ENCODE results near the gene BANP. TPM values are rescaled to one million over a fixed set of nuclear protein-coding genes. Genes with fewer than 3 reads are reported as not detected.
A peak's percentile ranks its signal among the peaks of the same experiment; 100 is the strongest.
"Not testable (repeated sequence)": the region's sequence is repeated elsewhere in the genome, so short reads cannot be mapped to it uniquely, and the experiment has no call there.

The BANP gene
- total RNA-seq, 1 experiment from 2014 or later = 16.7 TPM

- DNase-seq (ENCODE audit: low read depth); in situ Hi-C loops (cut with HindIII; ENCODE audit: low pct_unique_long_range_greater_than_20kb, low sequenced_read_pairs): not testable (repeated sequence)
Measured at GRCh38 chr16:87979911-87980630, 28.8 kb downstream of the BANP start.

DNA sequence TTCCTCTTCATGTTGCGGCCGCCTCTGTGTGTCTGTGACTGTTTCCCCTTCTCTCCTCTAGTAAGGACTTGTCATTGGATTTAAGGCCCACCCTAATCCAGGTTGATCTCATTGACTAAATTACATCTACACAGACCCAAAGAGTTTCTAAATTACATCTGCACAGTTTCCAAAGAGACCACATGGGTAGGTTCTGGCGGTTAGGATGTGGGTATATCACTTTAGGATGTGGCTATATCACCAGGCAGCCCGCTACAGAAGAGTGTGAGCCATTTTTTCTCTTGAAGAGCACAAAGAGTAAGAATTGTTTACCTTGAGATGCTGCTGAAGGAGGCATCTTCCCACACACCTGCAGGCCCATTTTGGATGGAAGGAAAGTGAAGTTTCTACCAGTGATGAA is 30.1 kb downstream of the BANP start:
- in situ Hi-C loops (cut with HindIII; ENCODE audit: low pct_unique_long_range_greater_than_20kb, low sequenced_read_pairs); DNase-seq (ENCODE audit: low read depth): not testable (repeated sequence)

DNA sequence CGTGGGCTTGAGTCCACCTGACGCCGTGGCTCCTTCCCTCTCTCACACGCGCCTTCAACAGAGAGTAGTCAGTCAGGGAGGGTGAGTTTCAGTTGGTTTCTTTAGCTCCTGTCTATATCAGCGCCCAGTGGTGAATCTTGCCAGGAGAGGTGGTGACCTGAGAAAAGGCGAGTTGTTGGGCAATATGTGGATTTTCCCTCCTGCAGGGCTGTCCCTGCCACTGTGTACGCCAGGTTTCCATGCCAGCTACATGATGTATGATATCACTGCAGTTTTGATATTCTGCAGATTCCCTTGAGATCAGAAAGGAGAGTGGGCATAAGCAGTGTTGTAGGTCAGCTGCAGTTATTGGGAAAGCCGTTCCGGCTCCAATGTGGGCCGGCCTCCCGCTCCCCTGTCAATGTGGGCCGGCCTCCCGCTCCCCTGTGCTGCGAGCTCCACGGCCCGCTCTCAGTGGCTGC is 31.4 kb downstream of the BANP start:
- in situ Hi-C loops (cut with HindIII; ENCODE audit: low pct_unique_long_range_greater_than_20kb, low sequenced_read_pairs) = no loop called here
- no peak for DNase-seq (ENCODE audit: low read depth)

DNA sequence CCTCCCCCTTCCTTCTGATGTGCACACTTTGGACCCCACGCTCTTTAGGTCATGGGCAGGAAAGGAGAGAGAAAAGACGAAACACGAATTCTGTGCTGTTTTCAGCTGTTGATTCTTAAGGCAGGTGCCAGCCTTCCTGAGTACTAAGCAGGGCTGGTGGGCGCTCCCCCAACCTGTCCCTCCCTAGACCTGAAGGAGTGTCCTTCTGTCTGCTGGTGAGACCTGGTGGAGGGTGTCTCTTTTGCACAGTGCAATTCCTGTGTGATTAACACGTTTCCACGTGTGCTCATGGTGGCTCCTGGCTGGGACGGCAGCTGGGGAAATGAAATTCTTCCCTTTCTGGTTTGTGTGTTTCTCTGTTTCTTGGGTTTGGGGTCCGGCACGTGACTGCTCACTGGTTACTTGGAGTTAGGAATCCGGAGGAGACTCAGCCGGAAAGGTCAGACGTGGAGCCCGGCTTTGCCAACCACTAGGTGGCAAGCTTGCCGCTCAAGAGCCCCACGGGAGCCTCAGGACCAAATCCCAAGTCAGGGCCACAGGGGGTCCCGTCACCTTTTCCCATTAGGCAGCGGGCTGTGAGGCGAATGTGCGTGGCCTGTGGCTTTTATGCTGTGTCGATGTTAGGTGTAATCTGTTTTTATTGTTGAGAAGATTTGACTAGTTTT is 32.0 kb downstream of the BANP start:
- DNase-seq (ENCODE audit: low read depth) = peak; percentile 4
- in situ Hi-C loops (cut with HindIII; ENCODE audit: low pct_unique_long_range_greater_than_20kb, low sequenced_read_pairs) = not testable (repeated sequence)

DNA sequence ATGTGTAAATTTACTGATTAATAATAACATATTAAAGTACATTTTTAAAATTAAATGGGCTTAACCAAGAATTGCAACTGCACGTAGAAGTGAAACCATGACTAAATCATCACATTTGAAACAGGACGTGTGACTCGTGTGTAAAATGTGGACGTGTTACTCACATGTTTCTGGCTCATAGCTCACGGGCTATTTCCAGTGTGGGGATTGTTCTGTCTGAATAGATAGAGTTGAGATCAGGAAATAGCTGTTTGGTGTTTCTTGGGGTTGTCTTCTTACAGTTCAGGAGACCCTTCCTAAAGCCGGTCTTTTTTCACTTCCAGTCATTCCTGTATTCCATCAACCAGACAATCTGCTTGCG is 32.5 kb downstream of the BANP start:
- DNase-seq (ENCODE audit: low read depth) = not testable (repeated sequence)

DNA sequence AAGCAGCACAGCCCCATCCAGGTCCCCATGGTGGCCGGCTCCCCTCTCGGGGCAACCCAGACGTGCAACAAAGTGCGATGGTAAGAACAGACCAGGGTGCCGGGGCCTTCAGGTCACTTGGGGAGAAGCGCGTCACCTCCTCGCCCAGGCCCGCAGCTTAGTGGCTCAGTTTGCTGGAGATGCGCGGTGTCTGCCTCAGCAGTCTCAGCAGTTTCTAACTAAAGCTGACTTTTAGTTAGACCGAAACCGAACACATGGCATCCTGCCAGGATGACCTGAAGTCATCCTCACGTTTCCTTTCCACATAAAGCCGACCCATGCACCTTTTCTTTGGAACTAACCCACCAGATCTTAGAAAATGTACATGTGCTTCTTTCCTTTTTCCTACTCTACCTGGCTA is 32.9 kb downstream of the BANP start:
- DNase-seq (ENCODE audit: low read depth); in situ Hi-C loops (cut with HindIII; ENCODE audit: low pct_unique_long_range_greater_than_20kb, low sequenced_read_pairs): not testable (repeated sequence)

More for the DNA sequence above, 32.5 kb downstream of the BANP start:
- in situ Hi-C loops (cut with HindIII; ENCODE audit: low pct_unique_long_range_greater_than_20kb, low sequenced_read_pairs) = not testable (repeated sequence)

DNA sequence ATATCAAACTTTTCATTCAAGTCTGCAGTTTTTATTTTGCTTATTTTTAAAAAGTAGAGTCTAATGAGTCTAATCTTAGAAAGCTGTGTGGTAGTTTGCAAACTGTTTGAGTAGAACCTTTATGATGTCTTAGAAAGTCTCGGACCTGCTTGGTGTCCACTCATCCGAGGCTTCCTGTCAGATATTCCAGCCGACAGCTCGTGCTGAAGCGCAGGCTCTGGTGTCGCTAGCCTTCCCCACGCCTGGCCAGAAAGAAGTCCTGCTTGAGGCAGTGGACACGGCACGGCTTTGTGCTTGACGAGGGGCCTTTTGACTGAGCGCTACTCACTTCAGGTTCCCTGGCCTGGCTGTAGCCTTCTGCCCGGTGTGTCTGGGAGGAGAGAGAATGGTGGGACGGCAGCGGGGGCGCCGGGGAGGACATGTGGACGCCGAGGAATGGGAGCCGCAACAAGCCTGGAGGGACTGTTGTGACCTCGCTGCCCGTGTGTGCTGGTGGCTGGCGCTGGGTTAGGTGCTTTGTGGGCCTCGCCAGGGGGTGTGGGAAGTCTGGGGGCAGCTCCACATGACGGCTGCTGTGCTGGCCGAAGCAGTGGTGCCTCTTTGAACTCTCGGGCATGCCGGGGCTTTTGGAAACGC is 33.5 kb downstream of the BANP start:
- DNase-seq (ENCODE audit: low read depth) = no peak
- in situ Hi-C loops (cut with HindIII; ENCODE audit: low pct_unique_long_range_greater_than_20kb, low sequenced_read_pairs) = no loop called here

- in situ Hi-C loops (cut with HindIII; ENCODE audit: low pct_unique_long_range_greater_than_20kb, low sequenced_read_pairs); DNase-seq (ENCODE audit: low read depth): not testable (repeated sequence)
Measured at GRCh38 chr16:87985493-87985892, 34.3 kb downstream of the BANP start.

DNA sequence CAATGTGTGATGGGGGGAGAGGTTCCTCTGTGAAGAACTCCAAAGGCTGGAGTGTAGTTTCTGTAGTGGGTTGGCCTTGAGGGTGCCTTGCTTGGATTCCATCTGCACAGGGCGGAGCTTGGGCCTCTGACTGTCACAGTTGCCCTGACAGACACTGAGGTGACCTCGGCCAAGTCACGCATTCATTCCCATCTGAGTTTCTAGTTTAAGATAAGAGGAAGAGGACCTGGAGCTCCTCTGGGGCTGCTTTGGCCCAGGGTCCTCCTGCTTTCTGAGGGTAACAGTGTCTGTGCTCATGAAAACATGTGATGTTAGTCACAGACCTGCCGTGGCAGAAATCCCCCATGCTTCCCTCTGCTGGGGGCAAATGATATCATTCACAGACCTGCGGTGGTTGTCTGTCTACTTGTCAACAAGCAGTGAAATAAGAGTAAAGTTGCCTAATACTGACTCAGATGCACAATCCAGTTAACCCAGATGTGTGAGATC is 35.2 kb downstream of the BANP start:
- in situ Hi-C loops (cut with HindIII; ENCODE audit: low pct_unique_long_range_greater_than_20kb, low sequenced_read_pairs) = not testable (repeated sequence)
- peak; percentile 10 for DNase-seq (ENCODE audit: low read depth)

DNA sequence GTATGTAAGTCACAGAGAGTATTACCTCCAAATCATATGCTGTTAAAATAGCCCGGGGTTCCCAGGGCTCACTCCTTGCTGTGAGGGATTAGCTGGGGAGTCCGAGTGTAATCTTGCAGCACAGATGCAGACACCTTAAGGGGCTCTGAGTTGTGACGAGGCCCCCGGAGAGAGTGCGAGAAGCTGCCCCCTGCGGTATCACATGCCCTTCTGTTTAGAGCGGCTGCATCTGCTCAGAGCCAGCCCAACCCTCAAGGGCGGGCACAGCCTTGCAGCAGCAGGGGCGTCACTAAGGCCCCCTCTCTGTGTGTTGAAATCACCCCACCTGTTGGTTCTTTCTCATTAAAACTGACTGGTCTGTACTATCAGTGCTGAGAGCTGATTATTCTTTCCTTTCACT is 37.4 kb downstream of the BANP start:
- in situ Hi-C loops (cut with HindIII; ENCODE audit: low pct_unique_long_range_greater_than_20kb, low sequenced_read_pairs); DNase-seq (ENCODE audit: low read depth): not testable (repeated sequence)

DNA sequence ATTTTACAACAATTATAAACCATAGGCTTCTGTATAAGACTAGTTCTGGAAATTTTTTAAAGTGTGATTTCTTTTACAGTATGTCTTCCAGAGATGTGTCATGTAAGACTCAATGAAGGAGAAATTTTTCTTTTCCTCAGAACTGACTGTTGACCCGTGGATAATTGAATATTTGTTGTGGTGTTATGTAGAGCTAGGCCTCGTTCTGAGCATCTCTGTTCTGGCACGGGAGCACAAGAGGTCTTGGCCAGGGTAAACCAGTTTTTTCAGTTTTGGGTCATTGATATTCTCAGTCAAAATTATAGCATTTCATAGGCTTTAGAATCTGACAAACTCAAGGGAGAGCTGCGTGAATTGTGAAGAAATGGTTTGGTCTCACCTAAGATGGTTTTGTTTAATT is 39.0 kb downstream of the BANP start:
- in situ Hi-C loops (cut with HindIII; ENCODE audit: low pct_unique_long_range_greater_than_20kb, low sequenced_read_pairs); DNase-seq (ENCODE audit: low read depth): not testable (repeated sequence)

DNA sequence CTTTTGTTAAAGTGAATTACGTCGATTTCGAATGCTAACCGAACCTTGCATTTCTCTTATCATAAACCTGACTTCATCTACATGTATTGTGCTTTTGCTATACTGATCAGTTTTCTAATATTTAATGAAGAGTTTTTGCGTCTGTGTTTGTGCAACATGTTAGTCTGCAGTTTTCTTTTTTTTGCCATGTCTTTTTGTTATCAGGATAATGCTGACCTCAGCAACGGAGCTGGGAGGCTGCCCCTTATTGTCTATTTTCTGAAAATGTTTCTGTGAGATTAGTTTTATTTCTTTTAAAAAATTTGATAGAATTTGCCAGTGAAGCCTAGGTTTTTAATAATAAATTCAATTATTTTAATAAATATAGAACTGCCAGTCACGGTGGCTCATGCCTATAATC is 40.9 kb downstream of the BANP start:
- DNase-seq (ENCODE audit: low read depth); in situ Hi-C loops (cut with HindIII; ENCODE audit: low pct_unique_long_range_greater_than_20kb, low sequenced_read_pairs): not testable (repeated sequence)

DNA sequence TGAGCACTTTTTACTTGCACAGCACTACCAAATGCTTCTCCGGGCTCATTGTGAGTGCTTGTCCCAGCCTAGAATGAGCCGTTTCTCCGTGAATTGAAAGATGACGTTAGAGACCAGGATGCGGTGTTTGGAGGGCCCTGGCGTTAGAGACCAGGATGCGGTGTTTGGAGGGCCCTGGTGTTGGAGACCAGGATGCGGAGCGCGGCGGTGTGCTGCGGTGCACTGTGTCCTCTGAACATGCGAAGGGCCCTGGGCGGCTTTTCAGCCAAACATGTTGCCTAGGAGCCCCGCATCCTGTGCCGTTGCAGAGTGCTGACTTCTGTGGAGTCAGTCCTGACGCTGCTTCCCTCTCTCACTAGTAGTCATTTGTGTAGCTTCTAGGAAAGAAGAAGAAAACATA is 42.7 kb downstream of the BANP start:
- DNase-seq (ENCODE audit: low read depth) = no peak
- in situ Hi-C loops (cut with HindIII; ENCODE audit: low pct_unique_long_range_greater_than_20kb, low sequenced_read_pairs) = no loop called here

DNA sequence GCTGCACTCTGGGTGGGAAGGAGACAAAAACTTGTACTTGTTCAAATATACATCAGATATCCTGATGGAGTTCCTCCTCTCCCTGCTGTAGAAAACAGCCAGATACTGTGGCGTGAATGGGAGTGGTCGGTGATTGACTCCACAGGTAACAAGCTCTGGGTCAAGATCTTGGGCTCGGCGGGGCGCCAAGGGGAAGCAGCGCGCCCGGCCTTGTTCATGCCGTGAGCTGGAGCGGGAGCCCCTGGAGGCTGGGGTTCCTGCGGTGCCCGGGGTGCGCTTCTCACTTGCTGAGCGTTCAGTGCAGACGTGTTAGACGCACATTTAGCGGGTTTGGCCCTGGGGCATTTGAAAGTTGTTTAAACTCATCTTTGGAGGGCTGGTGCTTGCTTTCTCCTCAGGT is 44.4 kb downstream of the BANP start:
- DNase-seq (ENCODE audit: low read depth) = no peak
- in situ Hi-C loops (cut with HindIII; ENCODE audit: low pct_unique_long_range_greater_than_20kb, low sequenced_read_pairs) = no loop called here

- DNase-seq (ENCODE audit: low read depth) = no peak
- in situ Hi-C loops (cut with HindIII; ENCODE audit: low pct_unique_long_range_greater_than_20kb, low sequenced_read_pairs) = no loop called here
Measured at GRCh38 chr16:87996962-87997880, 46.0 kb downstream of the BANP start.

GRCh38 chr16:87998184-87998793 is 47.1 kb downstream of the BANP start:
- DNase-seq (ENCODE audit: low read depth); in situ Hi-C loops (cut with HindIII; ENCODE audit: low pct_unique_long_range_greater_than_20kb, low sequenced_read_pairs): not testable (repeated sequence)

GRCh38 chr16:87998992-87999391 is 47.8 kb downstream of the BANP start:
- in situ Hi-C loops (cut with HindIII; ENCODE audit: low pct_unique_long_range_greater_than_20kb, low sequenced_read_pairs); DNase-seq (ENCODE audit: low read depth): not testable (repeated sequence)

DNA sequence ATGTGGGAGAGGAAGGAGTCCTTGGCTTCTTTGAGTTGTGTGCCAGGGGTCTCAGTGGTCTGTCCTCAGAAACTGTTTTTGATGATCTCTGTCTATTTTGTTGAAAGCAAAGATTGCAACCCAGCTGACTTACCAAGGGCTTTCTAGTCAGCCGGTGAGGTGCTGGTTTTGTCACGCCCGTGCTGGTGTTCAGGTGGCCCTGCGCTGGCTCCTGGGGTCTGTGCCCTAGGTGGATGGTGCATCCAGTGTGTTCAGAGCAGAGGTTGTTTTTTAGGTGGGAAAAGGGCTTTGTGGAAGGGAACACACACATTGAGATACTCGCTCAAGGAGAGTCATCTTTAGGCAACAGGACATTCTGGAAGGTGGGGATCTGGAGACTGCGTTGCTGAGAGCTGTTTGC is 51.0 kb downstream of the BANP start:
- in situ Hi-C loops (cut with HindIII; ENCODE audit: low pct_unique_long_range_greater_than_20kb, low sequenced_read_pairs) = no loop called here

More for the DNA sequence above, 51.0 kb downstream of the BANP start:
- no peak for DNase-seq (ENCODE audit: low read depth)
